GM12872 (cell line): ENCODE results near the gene CCDC78.

Source experiments
- CTCF ChIP-seq: IDR thresholded peaks from 3 replicates; pipeline ENCODE4 v1.5.1; 2011; ENCODE audit warnings: low read depth, mild to moderate bottlenecking, low read length, moderate library complexity; ENCODE audit not compliant: insufficient read depth

Gene CCDC78

GRCh38 chr16:721765-722540 lies 4.3 kb downstream of the CCDC78 start:
- no peak for TF ChIP-seq CTCF

DNA sequence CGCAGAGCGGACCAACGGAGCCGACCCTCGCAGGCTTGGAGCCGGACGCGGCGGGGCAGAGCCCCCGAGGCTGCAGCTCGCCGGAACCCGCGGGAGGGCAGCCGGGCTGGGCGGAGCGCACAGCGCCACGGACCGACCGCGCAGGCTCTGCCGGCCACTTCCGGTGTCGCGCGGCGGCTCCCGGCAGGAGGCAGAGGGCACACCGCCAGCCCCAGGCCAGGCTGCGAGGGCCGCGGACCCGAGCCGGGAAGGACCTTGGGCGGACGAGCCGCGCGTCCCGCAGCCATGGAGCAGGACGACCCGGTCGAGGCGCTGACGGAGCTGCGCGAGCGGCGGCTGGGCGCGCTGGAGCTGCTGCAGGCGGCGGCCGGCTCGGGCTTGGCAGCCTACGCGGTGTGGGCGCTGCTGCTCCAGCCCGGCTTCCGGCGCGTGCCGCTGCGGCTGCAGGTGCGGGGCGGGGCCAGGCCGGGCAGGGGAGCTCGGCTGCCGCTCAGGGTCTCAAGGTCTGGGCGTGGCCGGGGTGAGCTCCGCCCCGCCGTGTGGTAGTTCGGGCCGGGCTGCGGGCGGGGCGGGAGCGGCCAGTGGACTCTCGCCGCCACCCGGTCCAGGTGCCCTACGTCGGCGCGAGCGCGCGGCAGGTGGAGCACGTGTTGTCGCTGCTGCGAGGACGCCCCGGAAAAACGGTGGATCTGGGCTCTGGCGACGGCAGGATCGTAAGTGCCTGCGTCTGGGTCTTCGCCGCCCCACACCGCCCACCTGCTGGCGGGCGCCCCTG lies 5.1 kb downstream of the CCDC78 start, which contains the start of gene ANTKMT:
ANTKMT (plus strand) TSS at position 157 of the 775 bp plus-strand sequence; CDS start at position 286, 129 bp downstream.
- TF ChIP-seq CTCF = peak; percentile 11; the same call in 1 of the 3 replicates

DNA sequence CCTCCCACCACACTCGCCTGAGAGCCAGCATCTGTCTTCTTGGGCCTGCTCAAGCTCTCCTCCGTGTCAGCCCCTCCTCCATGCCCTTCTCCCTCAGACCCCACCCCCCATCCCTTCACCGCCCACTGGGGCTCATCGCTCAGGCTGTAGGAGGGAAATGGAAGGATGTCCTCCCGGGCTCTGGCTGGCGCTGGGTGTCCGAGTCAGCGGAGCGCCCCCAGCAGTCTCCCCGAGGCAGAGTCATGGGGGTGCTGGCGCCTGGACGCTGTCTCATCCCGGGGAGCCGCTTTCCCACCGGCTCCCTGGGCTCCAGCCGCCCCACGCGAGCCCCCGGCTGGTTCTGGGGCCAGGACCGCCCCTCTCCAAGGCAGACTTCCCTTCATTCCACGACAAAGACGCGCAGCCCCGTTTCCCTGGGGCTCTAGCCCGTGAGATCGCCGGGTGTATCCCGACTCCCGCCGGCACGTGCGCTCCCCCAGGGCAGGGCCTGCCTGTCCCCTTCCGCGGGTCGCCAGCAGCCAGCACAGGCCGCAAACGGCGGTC lies 5.7 kb downstream of the CCDC78 start:
- TF ChIP-seq CTCF = peak; percentile 44; the same call in 2 of the 3 replicates

DNA sequence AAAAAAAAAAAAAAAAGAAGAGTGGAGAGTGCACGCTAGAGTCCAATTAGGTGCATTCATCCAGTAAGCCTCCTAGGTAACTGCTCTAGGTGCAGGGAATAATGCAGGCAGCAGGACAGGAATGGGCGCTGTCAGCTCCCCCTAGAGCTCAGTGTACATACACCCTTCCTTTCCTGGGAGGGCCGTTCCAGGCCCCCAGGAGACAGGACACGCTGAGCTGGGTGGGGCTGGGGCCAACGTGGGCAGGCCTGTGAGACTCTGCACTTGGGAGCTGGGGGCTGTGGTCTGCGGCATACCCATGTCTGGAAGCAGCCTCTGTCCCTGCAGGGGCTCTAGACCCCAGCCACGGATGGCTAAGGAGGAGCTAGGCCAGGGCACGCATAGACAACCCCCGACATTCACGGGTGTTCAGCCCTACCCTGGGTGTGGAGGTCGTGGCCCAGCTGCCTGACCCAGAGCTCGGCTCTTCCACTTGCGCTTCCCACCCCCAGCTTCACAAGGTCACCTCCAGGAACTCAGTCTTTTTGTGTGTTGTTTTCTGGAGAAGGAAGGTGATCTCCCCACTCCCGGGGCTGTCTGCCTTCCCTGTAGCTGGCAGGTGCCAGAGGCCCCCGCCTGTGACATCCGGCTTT lies 6.3 kb downstream of the CCDC78 start:
- TF ChIP-seq CTCF = peak; percentile 31; the same call in 2 of the 3 replicates

DNA sequence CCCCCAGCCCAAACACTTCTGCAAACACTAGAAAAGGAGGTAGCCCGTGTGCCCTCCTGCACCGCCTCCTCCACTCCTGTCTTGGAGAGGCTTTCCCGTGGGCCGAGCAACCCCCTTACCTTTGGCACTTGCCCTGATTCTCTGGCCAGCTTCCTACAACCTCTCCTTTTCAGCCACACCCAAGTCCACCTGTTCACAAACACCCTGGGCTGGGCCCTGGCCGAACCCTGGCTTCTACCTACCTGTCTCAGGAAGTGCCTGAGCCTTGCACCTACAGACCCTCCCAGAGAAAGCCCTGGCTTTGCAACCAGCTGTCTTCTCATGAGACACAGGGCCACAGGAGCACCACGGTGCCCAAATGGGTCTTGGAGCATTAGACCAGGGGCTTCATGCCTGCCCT lies 7.3 kb downstream of the CCDC78 start:
- no peak for TF ChIP-seq CTCF

- TF ChIP-seq CTCF = no peak
Measured at GRCh38 chr16:718389-718788, 7.9 kb downstream of the CCDC78 start.

GRCh38 chr16:717450-718245 lies 8.6 kb downstream of the CCDC78 start:
- TF ChIP-seq CTCF = no peak
